ENCODE data around the gene IL1R1.

The IL1R1 gene

GRCh38 chr2:102177814-102178478, 35.4 kb downstream of the IL1R1 start:
- FAIRE-seq, result no peak

- FAIRE-seq, result no peak
These were observed 36.5 kb downstream of the IL1R1 start for GRCh38 chr2:102179061-102179460.

- FAIRE-seq, result no peak
These were observed 37.5 kb downstream of the IL1R1 start for GRCh38 chr2:102179788-102180686.

GRCh38 chr2:102180687-102180999, 38.1 kb downstream of the IL1R1 start:
- FAIRE-seq, result no peak

GRCh38 chr2:102181376-102181775, 38.8 kb downstream of the IL1R1 start:
- no peak for FAIRE-seq

- no peak for FAIRE-seq
These were observed 39.5 kb downstream of the IL1R1 start for GRCh38 chr2:102181919-102182635.

GRCh38 chr2:102184018-102184417, 41.5 kb downstream of the IL1R1 start:
- FAIRE-seq, result no peak

GRCh38 chr2:102184568-102184967, 42.0 kb downstream of the IL1R1 start:
- no peak for FAIRE-seq

GRCh38 chr2:102185347-102185746, 42.8 kb downstream of the IL1R1 start:
- FAIRE-seq, result no peak

GRCh38 chr2:102186791-102187495, 44.4 kb downstream of the IL1R1 start, which contains the start of gene IL1RL2:
IL1RL2 (plus strand) TSS chr2:102187023; CDS start chr2:102187868, 845 bp downstream.
- no peak for FAIRE-seq

GRCh38 chr2:102187496-102188150, 45.1 kb downstream of the IL1R1 start:
- FAIRE-seq, result no peak

- no peak for FAIRE-seq
These were observed 48.0 kb downstream of the IL1R1 start for GRCh38 chr2:102190430-102191107.

- no peak for FAIRE-seq
These were observed 49.0 kb downstream of the IL1R1 start for GRCh38 chr2:102191501-102191900.

GRCh38 chr2:102193074-102193473, 50.5 kb downstream of the IL1R1 start:
- FAIRE-seq, result no peak

GRCh38 chr2:102194609-102195268, 52.2 kb downstream of the IL1R1 start:
- FAIRE-seq, result no peak

- FAIRE-seq, result no peak
These were observed 55.0 kb downstream of the IL1R1 start for GRCh38 chr2:102197389-102198137.

GRCh38 chr2:102200539-102200938, 58.0 kb downstream of the IL1R1 start:
- no peak for FAIRE-seq

- no peak for FAIRE-seq
These were observed 62.1 kb downstream of the IL1R1 start for GRCh38 chr2:102204638-102205037.

- no peak for FAIRE-seq
These were observed 64.3 kb downstream of the IL1R1 start for GRCh38 chr2:102206666-102207341.

- FAIRE-seq, result no peak
These were observed 66.2 kb downstream of the IL1R1 start for GRCh38 chr2:102208774-102209173.
